Spleen (tissue), 11 donors: ENCODE results near the gene CPNE7. TPM values are rescaled to one million over a fixed set of nuclear protein-coding genes. Genes with fewer than 3 reads are reported as not detected.

Experiments
- DNase-seq: peaks from one replicate; pipeline ENCODE4 v3.0.0-alpha.2; 2020
- H3K27ac ChIP-seq, 8 donors: fragments of 200-600 bp; sonication (generic) in 7 of 8; 1 replicate in 4 of 8; 2 replicates in 4 of 8; pipeline versions ENCODE4 v1.5.0 to v1.8.0; 2016 to 2021; ENCODE audit warnings: inconsistent platforms in 4 of 8, mild to moderate bottlenecking in 4 of 8, moderate library complexity in 1 of 8
- H3K27me3 ChIP-seq, 7 donors: fragments of 200-600 bp; sonication (generic) in 6 of 7; replicated peaks in 1 of 7; 1 replicate in 4 of 7; 2 replicates in 3 of 7; pipeline versions ENCODE4 v1.5.0 to v1.8.0; 2016 to 2021; ENCODE audit warnings: inconsistent platforms in 3 of 7, mild to moderate bottlenecking in 1 of 7
- H3K36me3 ChIP-seq, 6 donors: fragments of 200-600 bp; sonication (generic) in 5 of 6; 1 replicate in 4 of 6; 2 replicates in 2 of 6; pipeline versions ENCODE4 v1.5.0 to v1.8.0; 2016 to 2021; ENCODE audit warnings: inconsistent platforms in 2 of 6
- H3K4me1 ChIP-seq, 6 donors: fragments of 200-600 bp; sonication (generic) in 5 of 6; 1 replicate in 3 of 6; 2 replicates in 3 of 6; pipeline versions ENCODE4 v1.5.0 to v1.8.0; 2016 to 2021; ENCODE audit warnings: inconsistent platforms in 3 of 6
- H3K4me3 ChIP-seq, 8 donors: fragments of 200-600 bp; sonication (generic) in 7 of 8; 1 replicate in 4 of 8; 2 replicates in 4 of 8; pipeline versions ENCODE4 v1.5.0 to v1.8.0; 2016 to 2021; ENCODE audit warnings: inconsistent platforms in 4 of 8, mild to moderate bottlenecking in 4 of 8, moderate library complexity in 2 of 8
- H3K9me3 ChIP-seq, 8 donors: fragments of 200-600 bp; sonication (generic) in 7 of 8; 1 replicate in 4 of 8; 2 replicates in 4 of 8; pipeline versions ENCODE4 v1.5.0 to v1.8.0; 2016 to 2021; ENCODE audit warnings: inconsistent platforms in 4 of 8
- CTCF ChIP-seq, 11 experiments: fragments of 200-600 bp in 7 of 11; fragments of 450-650 bp in 4 of 11; sonication (generic) in 4 of 11; IDR thresholded peaks in 8 of 11; conservative IDR thresholded peaks in 3 of 11; 1 replicate in 7 of 11; 2 replicates in 4 of 11; pipeline versions ENCODE4 v1.4.0 to v1.8.0; 2016 to 2021; ENCODE audit warnings: antibody characterized with exemption in 11 of 11, inconsistent platforms in 4 of 11, mild to moderate bottlenecking in 1 of 11
- POLR2A ChIP-seq, 3 donors: fragments of 450-650 bp; IDR thresholded peaks; one replicate each; pipeline ENCODE4 v1.5.1; 2017; ENCODE audit warnings: antibody characterized with exemption in 3 of 3, mild to moderate bottlenecking in 1 of 3
- POLR2AphosphoS5 ChIP-seq, 3 donors: sonication (generic); formaldehyde crosslinking; IDR thresholded peaks; one replicate each; pipeline ENCODE4 v1.5.1; 2017; ENCODE audit warnings: antibody characterized with exemption in 3 of 3
- WGBS, 5 donors: extraction: QIAGEN DNeasy Blood & Tissue Kit in 3 of 5; methylation state at CpG; one replicate each; pipeline versions ENCODE4 v1.1.5 to v1.1.7; 2013 to 2018; 5-methylcytosine and 5-hydroxymethylcytosine counted together
- intact Hi-C: fragments of 100-400 bp; cut with DNase I; formaldehyde crosslinking; loops from one replicate; pipeline ENCODE4 v1.15.0; 2023; ENCODE audit warnings: low total_unique reads
- polyA plus RNA-seq, 3 donors: library from polyadenylated mRNA; stranded (reverse); fragments of 200-250 nt; gene quantifications; one replicate each; pipeline ENCODE4 v1.2.1, GENCODE V29; 2013
- small RNA-seq, 4 donors: library from RNA; depleted of rRNA; stranded (forward); fragments of <200 nt; gene quantifications; one replicate each; pipeline ENCODE3, GENCODE V24; 2016
- total RNA-seq, 7 donors: library from RNA; depleted of rRNA in 3 of 7; stranded (reverse); fragments of >200 nt in 3 of 7; fragmentation: NEBNext Ultra II Directional in 4 of 7; extraction: Animal tissue kit (Norgen Biotek cat#: 25700) in 4 of 7; gene quantifications; one replicate each; pipeline versions ENCODE4 v1.1.0 to v1.2.1, GENCODE V29; 2016 to 2021
- donor health status: healthy with polysubstance abuse.
- donor health status: DM: no; HTN: no; CAD: no; lungs with moderate emphysema.
- donor health status: DM: no; HTN: no; CAD: no.
- donor health status: Bipolar disorder and iron deficiency.
- donor health status: healthy.
- donor health status: DM: no; HTN: no; CAD: no.
- donor health status: DM: yes; HTN: yes; CAD: no.

Gene CPNE7
- total and polyA plus RNA-seq, 10 donors: 0.37 to 4.3 (median 1.5) TPM; not detected in 1

- intact Hi-C loops: loop anchor here (10.0 kb wide), 1 partner anchor 68 kb away; the partner anchor contains the start of gene CPNE7
- no peak for DNase-seq
- no peaks in the 10 kb centered on the region for H3K9me3 ChIP-seq
- no peak overlapping the region for H3K4me3 ChIP-seq
- H3K27me3 ChIP-seq: peaks cover 0 to 14% (median 0%) of the 10 kb centered on the region in 7 donors
- WGBS, 5 donors: 83 to 92% (median 88%) methylated on average over 13 of the region's 13 CpGs
- H3K4me1 ChIP-seq: peaks cover 0 to 20% (median 12%) of the 10 kb centered on the region in 6 donors
- peaks cover 0 to 38% (median 34%) of the 10 kb centered on the region in 6 donors for H3K36me3 ChIP-seq
- TF ChIP-seq POLR2AphosphoS5 (IDR thresholded peaks at IDR 0.05): peak; percentile 13 to 56 (median 33)
- TF ChIP-seq POLR2A (IDR thresholded peaks at IDR 0.05): no peak
- no peak overlapping the region for H3K27ac ChIP-seq
Observed at GRCh38 chr16:89642574-89642973, 67.0 kb downstream of the CPNE7 start.

GRCh38 chr16:89643769-89644300 lies 68.3 kb downstream of the CPNE7 start:
- Histone ChIP-seq H3K27me3 (peaks cover 0 to 9% (median 0%) of the 10 kb centered on the region in 7 donors), H3K4me3 (no peak overlapping the region), H3K36me3 (peaks cover 0 to 45% (median 38%) of the 10 kb centered on the region in 6 donors), H3K27ac (no peak overlapping the region), H3K4me1 (peaks cover 0 to 20% (median 12%) of the 10 kb centered on the region in 6 donors), H3K9me3 (no peaks in the 10 kb centered on the region)
- 81 to 93% (median 84%) methylated on average over 14 of the region's 14 CpGs for WGBS, 5 donors
- no peak for DNase-seq
- intact Hi-C loops: loop anchor here (10.0 kb wide), 1 partner anchor 69 kb away; the partner anchor contains the start of gene CPNE7
- peak in 1 of 3 donors; percentile 13 for TF ChIP-seq POLR2AphosphoS5 (IDR thresholded peaks at IDR 0.05)
- no peak for TF ChIP-seq CTCF (IDR thresholded peaks at IDR 0.05 in 8 of 11, conservative IDR thresholded peaks at IDR 0.05 in 3 of 11)

- H3K27ac ChIP-seq: no peak overlapping the region
- WGBS, 5 donors: 90 to 93% (median 91%) methylated on average over 11 of the region's 11 CpGs
- peaks cover 0 to 19% (median 11%) of the 10 kb centered on the region in 6 donors for H3K4me1 ChIP-seq
- intact Hi-C loops: loop anchor here (10.0 kb wide), 1 partner anchor 70 kb away; the partner anchor contains the start of gene CPNE7
- DNase-seq: no peak
- no peaks in the 10 kb centered on the region for H3K9me3 ChIP-seq
- no peak overlapping the region for H3K4me3 ChIP-seq
- TF ChIP-seq POLR2A (IDR thresholded peaks at IDR 0.05) (no peak), POLR2AphosphoS5 (IDR thresholded peaks at IDR 0.05) (peak in 1 of 3 donors; percentile 7), CTCF (IDR thresholded peaks at IDR 0.05 in 8 of 11, conservative IDR thresholded peaks at IDR 0.05 in 3 of 11) (no peak)
- H3K36me3 ChIP-seq: peaks cover 0 to 58% (median 44%) of the 10 kb centered on the region in 6 donors
- H3K27me3 ChIP-seq: peaks cover 0 to 3% (median 0%) of the 10 kb centered on the region in 7 donors
Observed at GRCh38 chr16:89645122-89645521, 69.6 kb downstream of the CPNE7 start.

GRCh38 chr16:89646270-89646669 lies 70.7 kb downstream of the CPNE7 start:
- TF ChIP-seq CTCF (IDR thresholded peaks at IDR 0.05 in 8 of 11, conservative IDR thresholded peaks at IDR 0.05 in 3 of 11): no peak
- peak in 1 of 3 donors; percentile 31 for TF ChIP-seq POLR2AphosphoS5 (IDR thresholded peaks at IDR 0.05)
- intact Hi-C loops: loop anchor here (10.0 kb wide), 1 partner anchor 71 kb away; the partner anchor contains the start of gene CPNE7
- WGBS, 5 donors: 93 to 97% (median 95%) methylated on average over 17 to 22 of the region's 22 CpGs
- no peak for DNase-seq
- peaks cover 0 to 70% (median 53%) of the 10 kb centered on the region in 6 donors for H3K36me3 ChIP-seq
- H3K27ac ChIP-seq: no peak overlapping the region
- peaks cover 0 to 7% (median 2%) of the 10 kb centered on the region in 6 donors for H3K4me1 ChIP-seq
- H3K27me3 ChIP-seq: no peaks in the 10 kb centered on the region
- H3K4me3 ChIP-seq: no peak overlapping the region
- no peaks in the 10 kb centered on the region for H3K9me3 ChIP-seq

Small RNA genes within 50 kb of the gene (small RNA-seq; reads per million reads assigned to genes)
- gene SNORD68: 0 reads per million in 4 donors

Other genes with a start within 250 kb of the CPNE7 start
- gene ANKRD11, start 85.2 kb upstream of the CPNE7 start, total RNA-seq: 100 to 1,000 TPM; 105 to 203 (median 136) TPM
- gene ANKRD11, start 85.2 kb upstream of the CPNE7 start, polyA plus RNA-seq: 10 to 100 TPM; 29.0 to 60.0 (median 37.8) TPM
- 100 to 1,000 TPM in 6 of 7 donors, 10 to 100 TPM in 1; 90.4 to 260 (median 153) TPM for gene SPG7, start 67.4 kb upstream of the CPNE7 start, total RNA-seq
- gene SPG7, start 67.4 kb upstream of the CPNE7 start, polyA plus RNA-seq: 100 to 1,000 TPM in 2 of 3 donors, 10 to 100 TPM in 1; 64.5 to 189 (median 135) TPM
- gene RPL13, start 15.1 kb upstream of the CPNE7 start, total RNA-seq: 1,000 to 10,000 TPM; 2,154 to 6,842 (median 2,799) TPM
- over 10,000 TPM; 13,171 to 16,278 (median 14,011) TPM for gene RPL13, start 15.1 kb upstream of the CPNE7 start, polyA plus RNA-seq
- 10 to 100 TPM in 1 of 7 donors, 1 to 10 TPM in 5, under 1 TPM in 1; 0.57 to 39.5 (median 4.0) TPM for gene DPEP1, start 37.9 kb downstream of the CPNE7 start, total RNA-seq
- gene DPEP1, start 37.9 kb downstream of the CPNE7 start, polyA plus RNA-seq: 1 to 10 TPM in 1 of 3 donors, under 1 TPM in 2; 0.33 to 2.0 (median 0.83) TPM
- 10 to 100 TPM; 44.4 to 96.2 (median 79.0) TPM for gene CHMP1A, start 82.0 kb downstream of the CPNE7 start, total RNA-seq
- 10 to 100 TPM; 54.2 to 90.5 (median 63.6) TPM for gene CHMP1A, start 82.0 kb downstream of the CPNE7 start, polyA plus RNA-seq
- 1 to 10 TPM; 2.9 to 5.7 (median 4.7) TPM for gene SPATA33, start 82.1 kb downstream of the CPNE7 start, total RNA-seq
- 1 to 10 TPM; 3.8 to 7.0 (median 4.9) TPM for gene SPATA33, start 82.1 kb downstream of the CPNE7 start, polyA plus RNA-seq
- 100 to 1,000 TPM in 2 of 7 donors, 10 to 100 TPM in 5; 47.6 to 114 (median 76.3) TPM for gene CDK10, start 110.9 kb downstream of the CPNE7 start, total RNA-seq
- 100 to 1,000 TPM in 2 of 3 donors, 10 to 100 TPM in 1; 74.4 to 201 (median 134) TPM for gene CDK10, start 110.9 kb downstream of the CPNE7 start, polyA plus RNA-seq
- 10 to 100 TPM in 6 of 7 donors, 1 to 10 TPM in 1; 6.8 to 16.9 (median 10.5) TPM for gene SPATA2L, start 125.9 kb downstream of the CPNE7 start, total RNA-seq
- 1 to 10 TPM; 4.6 to 6.3 (median 5.7) TPM for gene SPATA2L, start 125.9 kb downstream of the CPNE7 start, polyA plus RNA-seq
- gene VPS9D1, start 145.1 kb downstream of the CPNE7 start, total RNA-seq: 10 to 100 TPM in 6 of 7 donors, 1 to 10 TPM in 1; 6.0 to 28.8 (median 19.2) TPM
- 10 to 100 TPM in 2 of 3 donors, 1 to 10 TPM in 1; 7.4 to 37.2 (median 34.5) TPM for gene VPS9D1, start 145.1 kb downstream of the CPNE7 start, polyA plus RNA-seq
- gene ZNF276, start 145.8 kb downstream of the CPNE7 start, total RNA-seq: 10 to 100 TPM; 59.0 to 83.7 (median 65.3) TPM
- gene ZNF276, start 145.8 kb downstream of the CPNE7 start, polyA plus RNA-seq: 10 to 100 TPM; 28.9 to 63.6 (median 42.9) TPM
- 10 to 100 TPM; 15.7 to 28.9 (median 18.0) TPM for gene FANCA, start 240.9 kb downstream of the CPNE7 start, total RNA-seq
- gene FANCA, start 240.9 kb downstream of the CPNE7 start, polyA plus RNA-seq: 10 to 100 TPM; 11.5 to 15.3 (median 14.5) TPM